HG02588 (cell line): ENCODE measurements around the gene GPT2.
"Not testable (repeated sequence)": the region's sequence is repeated elsewhere in the genome, so short reads cannot be mapped to it uniquely, and the experiment has no call there.

Experiments used
- ATAC-seq: cut with Tn5 transposase; IDR thresholded peaks from one replicate; pipeline ENCODE4 v1.9.1; 2021; ENCODE audit warnings: mild to moderate bottlenecking, moderate library complexity; ENCODE audit not compliant: unreplicated experiment

Gene GPT2

GRCh38 chr16:46918905-46919792, 35.0 kb downstream of the GPT2 start:
- peak; percentile 84 for ATAC-seq

DNA sequence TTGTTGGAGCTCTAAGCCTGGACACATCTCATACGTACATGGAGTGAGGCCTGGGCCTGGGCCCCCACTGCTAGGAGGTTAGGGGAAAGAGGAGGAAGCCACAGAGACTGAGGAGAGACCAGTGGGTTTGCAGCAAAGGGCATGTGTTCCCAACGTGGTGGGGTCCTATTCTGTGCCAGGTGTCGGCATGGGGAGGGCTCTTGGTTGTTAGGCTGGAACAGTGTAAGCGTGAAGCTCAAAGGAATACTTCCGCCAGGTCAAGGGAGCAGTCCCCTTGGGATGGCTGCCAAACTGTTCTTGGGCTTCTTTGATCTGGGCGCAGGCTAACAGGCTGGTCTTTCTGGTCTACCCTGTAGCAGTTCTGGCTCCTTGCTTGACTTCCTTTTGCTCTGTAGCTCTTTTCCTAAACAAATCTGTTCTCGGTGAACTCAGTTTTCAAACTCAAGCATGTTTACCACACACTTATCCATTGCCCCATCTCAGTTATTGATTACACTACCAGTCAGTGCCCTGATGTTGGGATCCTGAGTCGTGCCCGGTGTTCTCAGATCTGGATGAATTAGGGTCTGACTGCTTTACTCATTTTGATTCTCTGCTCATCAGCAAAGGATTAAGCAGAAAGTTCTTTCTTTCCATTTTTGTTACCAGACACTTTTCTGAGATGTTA, 36.4 kb downstream of the GPT2 start:
- no peak for ATAC-seq

GRCh38 chr16:46922239-46922638, 38.1 kb downstream of the GPT2 start:
- ATAC-seq: no peak

- ATAC-seq: no peak
These were observed 39.5 kb downstream of the GPT2 start for GRCh38 chr16:46923513-46924295.

GRCh38 chr16:46924402-46924801, 40.2 kb downstream of the GPT2 start:
- no peak for ATAC-seq

DNA sequence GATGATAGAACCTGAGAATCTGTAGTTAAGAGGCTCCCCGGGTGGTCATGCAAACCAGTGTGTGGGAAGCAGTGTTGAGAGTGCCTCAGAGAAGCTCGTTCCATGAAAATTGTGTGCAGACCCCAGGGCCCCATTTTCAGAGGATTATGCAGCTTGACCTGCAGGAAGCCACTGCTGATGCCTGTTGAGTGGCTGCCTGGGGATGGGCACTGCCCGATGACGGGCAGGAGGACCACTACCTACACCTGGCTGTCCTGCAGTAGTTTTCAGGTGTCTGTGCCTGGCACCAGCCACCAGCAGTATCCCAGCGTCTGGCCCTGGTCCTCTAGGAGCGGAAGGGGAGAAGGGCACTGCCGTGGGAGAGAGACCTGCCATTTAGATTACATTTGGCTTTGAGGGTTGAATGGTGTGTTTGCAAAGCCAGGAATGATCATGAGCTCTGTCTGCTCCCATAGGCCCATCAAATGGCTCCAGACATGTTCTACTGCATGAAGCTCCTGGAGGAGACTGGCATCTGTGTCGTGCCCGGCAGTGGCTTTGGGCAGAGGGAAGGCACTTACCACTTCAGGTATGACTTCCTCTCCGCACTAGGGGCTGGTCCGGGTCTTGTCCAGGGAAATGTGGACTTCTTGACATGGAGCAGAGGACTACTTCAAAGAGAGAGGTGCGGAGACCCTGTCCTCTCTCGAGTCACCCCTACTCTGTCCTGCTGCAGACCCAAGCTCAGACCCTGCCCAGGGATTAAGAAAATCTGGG, 42.5 kb downstream of the GPT2 start:
- ATAC-seq: no peak

DNA sequence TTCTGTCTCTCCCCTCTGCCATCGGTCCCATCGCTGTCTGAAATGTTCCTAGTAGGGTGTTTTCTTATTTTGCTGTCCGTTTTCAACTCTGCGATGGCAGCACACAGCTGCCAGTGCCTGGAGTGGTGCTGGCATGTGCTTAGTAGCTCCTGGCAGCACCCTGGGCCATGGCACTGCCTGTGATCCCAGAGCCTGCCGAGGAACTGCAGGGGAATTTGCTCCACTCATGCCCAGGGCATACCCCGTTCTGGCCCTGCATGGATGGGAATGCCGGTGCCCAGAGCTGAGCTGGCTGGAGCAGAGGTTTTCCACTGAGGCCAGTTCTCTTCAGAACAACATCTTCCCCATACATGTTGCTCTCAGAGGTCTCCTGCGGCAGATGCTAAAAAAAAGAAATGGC, 43.1 kb downstream of the GPT2 start:
- ATAC-seq: no peak

DNA sequence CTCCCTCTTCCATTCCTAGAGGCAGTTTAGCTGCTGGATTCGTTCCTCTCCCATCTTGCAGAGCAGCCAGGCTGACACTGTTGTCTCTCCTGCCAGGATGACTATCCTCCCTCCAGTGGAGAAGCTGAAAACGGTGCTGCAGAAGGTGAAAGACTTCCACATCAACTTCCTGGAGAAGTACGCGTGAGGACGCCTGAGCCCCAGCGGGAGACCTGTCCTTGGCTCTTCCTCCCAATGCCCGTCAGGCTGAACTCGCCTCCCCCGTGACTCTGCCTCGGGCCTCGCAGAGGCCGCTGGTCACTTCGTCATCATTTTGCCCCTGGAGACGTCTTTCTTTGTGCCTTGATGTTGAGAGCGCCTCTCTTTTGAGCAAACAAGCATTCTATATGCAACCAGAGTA, 44.6 kb downstream of the GPT2 start:
- no peak for ATAC-seq

DNA sequence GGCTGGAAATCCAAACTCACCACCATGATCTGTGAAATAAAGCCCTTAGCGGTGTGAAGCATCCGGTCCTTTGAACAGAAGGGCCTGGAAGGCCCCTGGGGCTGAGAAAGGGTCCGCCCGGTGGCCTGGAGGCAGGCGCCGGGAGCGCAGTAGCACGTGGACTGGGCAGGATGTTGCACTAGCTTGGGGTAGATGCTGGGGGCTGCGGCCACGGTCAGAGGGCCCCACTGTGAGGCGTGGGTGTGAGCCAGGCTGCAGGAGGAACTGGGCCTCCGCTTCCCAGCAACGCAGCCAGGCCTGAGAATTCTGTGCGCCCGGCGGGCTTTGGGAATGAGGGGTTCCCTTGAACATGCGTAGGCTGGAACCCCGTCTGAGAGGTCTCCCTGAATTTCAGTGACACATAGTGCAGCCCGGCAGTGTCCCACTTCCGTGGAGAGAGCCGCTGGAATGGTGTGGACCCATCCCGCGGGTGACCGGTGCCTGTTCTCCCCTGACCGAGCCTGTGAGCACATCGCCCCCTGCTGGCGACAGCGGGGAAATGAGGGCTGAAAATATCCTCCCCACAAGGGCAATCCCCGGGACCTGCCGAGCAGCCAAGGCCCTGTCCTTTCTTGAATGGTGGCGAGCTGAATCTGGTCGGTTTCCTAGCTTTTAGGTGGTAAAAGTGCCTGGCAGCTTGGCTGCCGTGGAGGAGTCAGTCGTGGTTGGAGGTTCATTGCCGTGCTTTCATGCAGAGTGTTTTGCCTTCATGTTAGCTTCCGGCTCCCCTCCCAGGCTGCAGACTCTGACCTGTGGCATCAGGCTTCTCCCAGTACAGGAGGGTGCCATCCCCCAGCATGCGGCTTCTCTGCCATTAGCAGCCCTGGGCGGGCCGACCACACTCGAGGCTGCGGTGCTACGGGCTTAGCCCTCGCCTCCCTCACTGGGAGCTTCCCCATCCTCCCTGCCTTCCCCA, 45.5 kb downstream of the GPT2 start:
- ATAC-seq: peak; percentile 71

DNA sequence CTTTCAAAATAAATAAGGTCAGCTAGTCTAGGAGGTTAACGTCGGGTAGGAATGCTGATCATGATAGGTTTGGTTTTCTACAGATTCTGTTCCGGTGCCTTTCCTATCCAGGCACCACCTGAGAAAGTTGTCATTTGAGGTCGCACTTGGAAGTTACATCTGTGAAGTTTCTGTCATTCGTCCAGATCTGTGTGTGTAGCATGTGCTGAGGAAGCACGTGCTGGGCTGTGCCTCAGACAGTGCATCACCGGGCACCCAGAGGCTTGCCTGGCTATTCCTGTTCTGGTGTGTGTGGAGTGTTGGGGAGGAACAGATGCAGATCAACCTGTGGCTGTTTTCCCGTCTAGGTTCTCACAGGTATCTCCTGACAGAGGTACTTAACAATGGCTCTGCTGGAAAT, 46.7 kb downstream of the GPT2 start:
- no peak for ATAC-seq

DNA sequence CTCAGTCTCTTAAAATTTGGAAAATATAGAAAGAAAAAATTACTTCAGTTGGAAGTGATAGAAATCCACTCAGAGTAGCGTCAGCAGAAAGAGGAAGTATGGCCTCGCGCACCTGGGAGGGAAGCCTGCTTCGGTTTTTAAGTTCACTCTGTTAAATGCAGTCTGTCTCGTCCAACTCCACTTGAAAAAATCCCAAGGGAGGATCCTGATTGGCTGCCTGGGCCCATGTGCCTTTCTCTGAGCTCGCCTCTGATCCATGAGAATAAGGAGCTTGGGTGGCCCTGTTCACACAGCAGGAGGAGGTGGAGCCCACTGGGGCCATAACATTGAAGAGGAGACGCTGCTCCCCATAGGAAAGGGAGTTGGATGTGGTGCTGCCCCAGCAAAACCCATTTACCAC, 48.6 kb downstream of the GPT2 start:
- no peak for ATAC-seq

DNA sequence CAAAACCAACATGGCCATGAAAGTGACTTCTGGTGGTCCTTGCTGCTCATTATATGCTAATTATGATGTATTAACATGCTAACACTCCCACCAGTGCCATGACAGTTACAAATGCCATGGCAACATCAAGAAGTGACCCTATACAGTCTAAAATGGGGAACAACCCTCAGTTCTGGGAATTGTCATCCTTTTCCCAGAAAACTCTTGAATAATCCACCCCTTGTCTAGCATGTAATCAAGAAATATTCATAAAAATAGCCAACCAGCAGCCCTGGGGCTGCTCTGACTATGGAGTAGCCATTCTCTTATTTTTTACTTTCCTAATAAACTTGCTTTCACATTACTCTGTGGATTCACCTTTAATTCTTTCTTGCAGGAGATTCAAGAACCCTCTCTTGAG, 53.4 kb downstream of the GPT2 start:
- ATAC-seq: no peak

- ATAC-seq: not testable (repeated sequence)
These were observed 60.6 kb downstream of the GPT2 start for GRCh38 chr16:46944713-46945112.

- peak; percentile 60 for ATAC-seq
These were observed 63.9 kb downstream of the GPT2 start for GRCh38 chr16:46947900-46948547.

DNA sequence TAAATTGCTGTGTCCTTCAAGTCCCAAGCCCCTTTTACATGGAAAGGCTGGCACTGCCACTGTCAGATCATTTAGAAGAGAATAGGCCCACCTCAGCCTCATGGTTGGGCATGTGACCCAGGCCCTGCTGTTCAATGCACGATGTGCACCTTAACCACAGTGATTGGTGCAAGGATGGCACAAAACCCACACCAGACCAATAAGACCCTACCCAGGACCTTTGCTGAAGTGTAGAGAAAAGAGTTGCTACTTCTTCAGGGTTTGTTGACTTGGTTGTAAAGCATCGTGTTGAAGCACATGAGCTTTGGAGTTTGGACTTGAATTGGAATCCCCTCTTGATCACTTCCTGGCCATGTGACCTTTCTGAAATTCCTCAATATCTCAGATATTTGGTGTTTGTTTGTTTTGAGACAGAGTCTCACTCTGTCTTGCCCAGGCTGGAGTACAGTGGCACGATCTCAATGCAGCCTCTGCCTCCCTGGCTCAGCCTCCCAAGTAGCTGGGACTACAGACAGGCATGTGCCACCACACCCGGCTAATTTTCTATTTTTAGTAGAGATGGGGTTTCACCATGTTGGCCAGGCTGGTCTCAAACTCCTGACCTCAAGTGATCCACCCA, 64.5 kb downstream of the GPT2 start:
- ATAC-seq: no peak

- no peak for ATAC-seq
These were observed 65.2 kb downstream of the GPT2 start for GRCh38 chr16:46949241-46949892.

- ATAC-seq: no peak
These were observed 65.8 kb downstream of the GPT2 start for GRCh38 chr16:46950009-46950408.

- ATAC-seq: no peak
These were observed 70.4 kb downstream of the GPT2 start for GRCh38 chr16:46954562-46954961.
